Erythroblast (primary cell): Measurements from ENCODE around the gene TK2.

Source experiments
- DNase-seq, 2 experiments: peaks; one replicate each; lab custom pipeline; 2025; lab: John Stamatoyannopoulos, UW
- GATA1 ChIP-seq: IDR thresholded peaks from 2 replicates; pipeline ENCODE4 v1.6.1; 2011; ENCODE audit warnings: low read depth, mild to moderate bottlenecking, control low read depth, low read length, moderate library complexity
- POLR2A ChIP-seq: IDR thresholded peaks from 2 replicates; pipeline ENCODE4 v1.6.1; 2011; ENCODE audit warnings: mild to moderate bottlenecking, low read length

TK2 gene

DNA sequence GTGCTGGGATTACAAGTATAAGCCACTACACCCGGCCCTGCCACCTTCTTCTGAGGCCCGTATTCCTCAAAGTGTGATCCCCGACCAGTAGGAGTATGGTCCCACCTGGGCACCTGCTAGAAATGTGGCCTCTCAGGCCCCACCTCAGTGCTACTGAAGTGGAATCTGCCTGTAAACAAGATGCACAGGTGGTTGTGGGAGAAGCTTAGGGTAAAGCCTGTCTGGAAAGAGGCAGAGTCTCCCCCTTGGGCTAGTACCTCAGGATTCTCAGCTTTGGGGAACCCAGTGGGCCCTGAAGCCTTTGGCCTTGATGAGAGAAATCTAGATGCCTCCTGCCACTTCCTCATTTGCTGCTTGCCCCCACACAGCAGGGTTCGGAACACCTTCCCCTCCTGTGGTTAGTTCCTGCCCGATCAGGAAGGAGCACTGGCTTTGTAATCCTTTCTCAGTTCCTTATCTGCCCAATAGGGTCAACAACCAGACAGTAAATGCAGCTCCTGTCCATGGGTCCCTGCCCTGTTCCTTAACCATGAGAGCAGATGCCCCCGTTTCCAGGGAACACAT lies 25.2 kb downstream of the TK2 start:
- DNase-seq: peak; percentile 15 to 34
- TF ChIP-seq GATA1 (no peak), POLR2A (no peak)

DNA sequence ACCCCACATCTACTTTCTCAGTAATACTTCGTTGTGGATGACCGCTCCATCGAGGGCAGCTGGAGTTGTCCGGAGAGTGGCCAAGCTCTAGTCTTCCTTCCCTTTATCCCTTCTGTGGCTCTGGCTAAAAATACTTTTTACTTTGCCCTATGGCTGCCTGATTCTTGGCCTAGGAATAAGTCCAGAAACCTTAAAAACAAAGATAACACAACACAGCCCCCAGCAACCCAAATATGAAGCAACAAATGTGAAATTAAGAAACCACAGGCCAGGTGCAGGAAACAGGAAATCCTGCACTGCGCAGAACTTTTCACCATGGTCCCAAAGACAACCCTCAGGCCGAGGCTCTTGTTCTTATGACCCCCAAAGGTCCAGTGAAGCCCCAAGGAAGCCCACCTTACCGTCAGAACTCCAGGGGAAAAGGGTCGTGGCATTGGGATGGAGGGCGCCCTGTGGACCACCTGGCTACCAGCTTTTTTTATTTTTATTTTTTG lies 26.0 kb downstream of the TK2 start:
- DNase-seq: no peak
- TF ChIP-seq GATA1 (no peak), POLR2A (no peak)

DNA sequence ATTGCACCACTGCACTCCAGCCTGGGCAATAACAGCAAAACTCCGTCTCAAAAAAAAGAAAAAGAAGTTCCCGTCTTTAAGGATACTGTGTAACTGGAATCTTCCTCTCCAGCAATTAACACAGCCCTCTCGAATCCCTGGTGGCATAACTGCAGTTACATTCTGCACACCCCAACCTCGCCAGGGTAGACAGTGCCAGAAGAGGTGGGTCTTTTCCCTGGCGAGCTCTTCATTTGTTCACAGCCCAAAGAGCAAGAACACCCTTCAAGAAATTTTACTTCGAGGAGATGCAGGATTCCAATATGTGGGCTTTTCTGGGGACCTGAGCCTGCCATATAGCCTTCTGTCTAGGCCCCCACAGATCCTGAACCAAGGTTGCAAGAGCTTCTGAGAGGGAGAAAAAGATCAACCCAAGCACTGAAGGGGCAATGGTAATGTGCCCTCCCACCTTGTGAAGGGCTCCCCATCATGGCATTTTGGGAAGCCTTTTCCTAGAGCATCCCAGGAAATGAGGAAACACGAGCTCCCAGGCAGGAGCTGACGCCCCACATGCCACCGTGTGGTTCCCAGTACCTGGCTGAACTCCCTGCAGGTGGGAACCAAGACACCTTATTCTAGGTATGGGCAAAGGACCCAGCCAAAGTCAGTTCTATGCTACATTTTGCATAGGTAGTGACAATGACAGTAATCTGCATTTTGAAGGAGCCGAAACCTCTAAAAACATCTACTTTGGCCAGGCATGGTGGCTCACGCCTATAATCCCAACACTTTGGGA lies 26.9 kb downstream of the TK2 start:
- TF ChIP-seq GATA1 (no peak), POLR2A (no peak)
- DNase-seq: no peak

DNA sequence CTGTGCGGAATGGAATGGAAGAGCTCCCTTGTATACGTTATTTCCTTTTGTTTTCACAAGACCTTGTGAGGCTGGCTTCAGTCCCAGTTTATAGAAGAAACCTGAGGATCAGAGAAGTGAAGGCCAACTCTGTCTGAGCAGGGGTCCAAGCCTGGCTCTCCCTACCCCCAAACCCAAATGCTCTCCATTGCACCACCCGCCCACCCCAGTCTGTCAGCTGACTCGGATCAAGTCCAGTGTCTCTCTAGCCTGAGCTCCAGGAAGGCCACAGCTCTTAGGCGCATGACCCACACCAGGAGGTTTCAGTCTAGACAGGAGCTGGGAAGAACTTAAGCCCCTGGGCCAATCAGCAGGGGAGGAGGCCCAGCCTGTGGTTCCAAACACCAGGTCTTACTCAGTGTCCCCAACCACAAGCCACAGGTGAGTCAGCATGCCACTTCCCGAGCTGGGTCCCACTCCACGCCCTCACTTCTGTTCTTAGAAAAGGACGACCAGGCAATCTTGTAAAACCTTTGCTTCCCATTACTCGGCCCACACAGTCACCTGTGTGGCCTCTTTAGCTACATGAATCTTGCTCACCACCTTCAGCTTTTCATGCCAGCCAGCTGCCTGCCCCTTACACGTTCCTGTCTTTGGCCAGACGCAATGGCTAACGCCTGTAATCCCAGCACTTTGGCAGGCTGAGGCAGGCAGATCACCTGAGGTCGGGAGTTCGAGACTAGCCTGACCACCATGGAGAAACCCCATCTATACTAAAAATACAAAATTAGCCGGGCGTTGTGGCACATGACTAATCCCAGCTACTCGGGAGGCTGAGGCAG lies 27.8 kb downstream of the TK2 start:
- no peak for DNase-seq
- peak; percentile 19 for TF ChIP-seq POLR2A
- no peak for TF ChIP-seq GATA1

DNA sequence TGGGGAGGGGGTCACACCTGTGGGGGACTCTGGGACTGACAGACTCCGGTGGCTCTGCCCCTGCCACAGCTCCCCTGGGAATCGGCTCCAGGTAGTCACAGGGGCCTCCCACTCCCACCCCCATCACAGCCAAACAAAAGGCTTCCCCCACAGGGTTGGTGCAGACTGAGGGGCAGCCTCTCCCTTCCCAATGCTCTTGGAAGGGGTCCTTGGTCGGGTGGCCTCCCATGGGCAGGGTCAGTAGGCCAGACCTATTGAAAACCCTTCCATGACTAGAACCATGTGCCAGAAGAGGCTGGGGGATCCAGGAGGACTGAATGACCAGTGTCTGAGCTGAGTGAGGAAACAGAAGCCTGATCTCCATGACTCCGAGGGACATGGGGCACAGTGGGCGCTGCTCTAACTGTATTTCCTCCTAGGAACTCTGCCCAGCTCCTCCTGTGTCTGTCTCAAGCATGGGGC lies 28.6 kb downstream of the TK2 start:
- DNase-seq: no peak
- no peak for TF ChIP-seq GATA1
- no peak for TF ChIP-seq POLR2A

DNA sequence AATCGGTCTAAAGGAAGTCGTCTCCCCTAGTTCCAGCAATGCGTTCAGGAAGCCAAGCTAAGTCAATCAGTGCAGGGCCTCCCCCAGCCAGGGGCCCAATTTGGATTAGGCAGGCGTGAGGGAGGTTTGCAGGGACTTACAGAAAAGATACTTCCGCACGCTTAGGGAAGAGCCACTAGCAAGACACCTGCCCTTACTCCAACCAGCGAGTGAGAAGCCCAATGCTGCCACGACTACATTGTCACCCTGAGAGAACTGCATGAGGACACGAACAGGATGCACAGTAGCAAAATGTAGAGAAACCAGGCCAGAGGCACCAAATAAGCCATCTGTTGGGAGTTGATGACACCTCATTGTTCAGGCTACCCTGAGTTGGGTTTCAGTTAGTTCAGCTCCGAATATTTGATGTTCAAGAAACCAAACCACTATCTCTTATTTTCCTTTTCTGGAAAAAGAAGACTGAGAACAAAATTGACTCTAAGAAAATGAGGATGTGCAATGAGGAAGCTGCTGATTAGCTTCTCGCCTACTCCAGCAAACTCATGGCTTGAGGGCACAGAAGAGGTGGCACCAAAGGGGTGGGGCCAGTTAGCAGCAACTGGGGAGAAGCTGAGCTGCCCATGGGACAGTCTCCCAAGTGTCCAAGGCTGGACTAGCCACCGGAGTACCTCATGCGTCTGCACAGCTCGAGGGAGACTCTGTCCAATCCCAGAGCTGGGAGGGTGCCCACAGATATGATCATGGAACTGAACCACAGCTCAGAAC lies 29.3 kb downstream of the TK2 start:
- no peak for DNase-seq
- TF ChIP-seq POLR2A: peak; percentile 26
- TF ChIP-seq GATA1: no peak

DNA sequence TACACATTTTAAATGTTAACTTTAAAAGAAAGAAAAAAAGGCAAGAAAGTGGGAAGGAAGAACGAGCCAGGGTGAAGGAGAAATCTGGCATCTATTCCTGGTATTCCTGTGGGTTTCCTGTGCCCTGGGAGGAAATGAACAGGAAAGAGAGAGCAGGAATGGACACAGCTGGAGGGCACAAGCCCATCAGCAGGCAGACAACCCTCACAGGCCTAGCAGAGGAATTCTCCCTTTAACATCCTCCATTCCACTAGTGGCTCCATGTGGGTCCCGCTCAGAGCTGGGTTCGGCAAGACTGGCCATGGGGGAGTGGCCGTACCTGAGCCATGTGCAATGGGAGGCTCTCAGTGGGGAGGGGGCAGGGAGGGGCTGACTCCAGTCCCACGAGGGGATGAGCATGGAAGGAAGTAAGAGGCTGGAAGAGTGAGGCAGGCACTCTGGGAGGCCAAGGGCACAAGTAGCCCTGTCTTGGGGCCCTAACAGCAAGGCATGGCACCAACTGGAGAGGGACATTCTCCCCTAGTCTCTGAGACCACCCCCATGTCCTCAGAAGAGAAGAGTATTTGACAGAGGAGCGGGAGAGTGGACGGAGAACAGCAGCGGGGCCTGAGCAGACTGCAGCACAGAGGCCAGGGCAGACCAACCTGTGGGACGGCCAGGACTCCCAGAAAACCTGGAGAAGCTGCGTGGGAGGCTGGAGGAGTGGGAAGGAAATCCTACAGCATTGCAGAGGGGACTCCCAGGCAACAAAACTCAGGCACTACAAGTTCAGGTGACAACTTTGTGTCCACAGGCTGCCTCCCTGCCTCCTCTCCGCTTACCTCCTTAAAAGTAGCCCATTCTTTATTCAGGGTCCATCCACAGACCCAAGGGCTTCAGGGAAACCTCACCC lies 30.2 kb downstream of the TK2 start:
- TF ChIP-seq GATA1 (no peak), POLR2A (no peak)
- no peak for DNase-seq

DNA sequence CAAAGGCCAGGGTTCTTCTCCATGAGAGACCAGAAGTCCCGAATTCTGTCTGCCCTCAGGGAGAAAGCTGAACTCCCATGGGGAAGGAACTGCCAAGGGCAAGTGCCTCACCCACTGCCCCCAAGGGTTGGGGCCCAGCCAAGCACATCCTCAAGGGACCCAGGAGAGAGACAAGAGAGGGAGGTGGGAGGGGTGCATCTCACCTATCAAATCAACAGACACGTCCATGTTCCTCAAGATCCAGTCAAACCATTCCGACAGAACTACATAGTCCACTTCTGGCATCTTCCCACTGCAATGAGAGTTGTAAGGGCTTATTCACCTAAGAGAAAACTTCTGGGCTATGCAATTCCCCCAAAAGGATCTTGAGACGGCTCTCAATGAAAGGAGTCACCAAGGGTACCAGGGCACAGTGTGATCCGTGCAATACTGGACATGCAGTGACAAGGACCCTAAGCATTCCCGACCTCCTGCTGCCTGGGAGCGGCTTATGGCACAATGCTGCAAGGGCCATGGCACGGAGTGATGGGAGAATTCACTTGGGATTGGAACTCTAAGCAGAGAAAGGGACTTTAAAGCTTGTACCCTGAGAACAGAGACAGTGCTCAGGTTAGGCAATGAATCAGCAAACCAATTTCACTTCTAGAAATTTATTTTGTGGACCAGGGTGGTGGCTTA lies 32.2 kb downstream of the TK2 start:
- TF ChIP-seq GATA1: no peak
- TF ChIP-seq POLR2A: no peak
- peak in 1 of 2 experiments; percentile 43 for DNase-seq

DNA sequence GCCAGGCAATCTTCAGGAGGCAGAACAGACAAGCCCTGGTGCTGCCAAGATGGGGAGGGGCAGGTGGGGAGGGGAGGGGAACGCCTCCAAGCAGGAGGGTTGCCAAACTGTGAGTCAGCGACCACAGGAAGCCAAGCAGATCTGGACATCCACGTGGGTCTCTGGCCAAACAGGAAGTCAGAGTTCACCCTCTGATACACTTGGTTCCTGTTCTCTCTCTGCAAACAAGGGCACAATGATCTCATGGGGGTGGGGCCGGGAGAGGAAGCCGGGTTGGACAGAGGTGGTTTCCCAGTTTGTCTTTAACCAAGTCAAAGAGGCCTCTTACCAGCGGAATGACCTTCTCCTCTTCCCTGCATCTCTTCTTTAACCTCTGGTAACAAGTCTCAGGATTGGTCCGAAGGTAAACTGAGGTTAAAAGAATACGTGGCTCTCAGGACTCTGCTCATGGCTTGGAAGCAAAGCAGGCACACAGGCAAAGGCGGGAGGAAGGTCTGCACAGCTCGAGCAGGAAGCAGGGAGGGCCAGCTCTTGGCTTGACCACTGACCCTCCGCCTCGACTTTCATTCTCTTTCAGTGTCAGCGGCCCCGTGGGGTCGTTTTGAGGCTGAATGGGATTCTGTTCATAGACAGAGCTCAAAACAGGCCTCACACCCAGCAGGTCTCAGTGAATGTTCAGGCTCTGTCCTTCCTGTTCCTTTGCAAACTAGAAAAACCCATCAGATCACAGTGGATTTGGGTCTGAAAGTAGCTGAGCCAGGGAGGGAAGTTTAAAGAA lies 32.9 kb downstream of the TK2 start:
- DNase-seq: peak; percentile 96 to 97
- TF ChIP-seq POLR2A (peak; percentile 78), GATA1 (no peak)

DNA sequence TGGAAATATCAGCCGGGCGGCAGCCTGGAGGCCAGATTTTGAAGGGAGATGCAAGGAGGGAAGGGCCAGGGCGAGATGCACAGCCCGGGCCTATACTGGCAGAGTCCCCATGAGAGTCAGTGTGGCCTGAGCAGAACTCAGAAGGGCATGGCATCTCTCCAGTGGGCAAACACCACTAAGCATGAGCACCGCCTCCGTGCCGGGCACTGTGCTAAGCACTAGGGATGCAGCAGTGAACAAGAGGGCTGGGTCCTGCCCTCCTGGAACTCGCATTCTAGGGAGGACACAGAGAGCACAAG lies 33.5 kb downstream of the TK2 start:
- TF ChIP-seq GATA1: no peak
- DNase-seq: no peak
